Liver (tissue), 9 donors: ENCODE results near the gene NXN. TPM values are rescaled to one million over a fixed set of nuclear protein-coding genes. Genes with fewer than 3 reads are reported as not detected.
A peak's percentile ranks its signal among the peaks of the same experiment; 100 is the strongest.

Source experiments
- DNase-seq: peaks from one replicate; pipeline ENCODE4 v3.0.0-alpha.2; 2017; ENCODE audit warnings: low spot score
- H3K27ac ChIP-seq, 2 donors: one replicate each; pipeline ENCODE4 v1.7.0; 2013; ENCODE audit warnings: inconsistent platforms in 2 of 2, low read length in 2 of 2, control low read depth in 1 of 2, low read depth in 1 of 2, mild to moderate bottlenecking in 1 of 2
- H3K27me3 ChIP-seq, 4 donors: one replicate each; pipeline versions ENCODE4 v1.6.1 to v1.7.0; 2013; ENCODE audit warnings: low read length in 3 of 4, inconsistent platforms in 1 of 4, mild to moderate bottlenecking in 1 of 4, moderate library complexity in 1 of 4; ENCODE audit not compliant: control insufficient read depth in 4 of 4, insufficient read depth in 4 of 4
- H3K36me3 ChIP-seq, 4 donors: one replicate each; pipeline versions ENCODE4 v1.6.1 to v1.7.0; 2013; ENCODE audit warnings: low read length in 3 of 4, mild to moderate bottlenecking in 3 of 4, low read depth in 1 of 4, moderate library complexity in 1 of 4; ENCODE audit not compliant: control insufficient read depth in 4 of 4, insufficient read depth in 3 of 4
- H3K4me1 ChIP-seq, 4 donors: one replicate each; pipeline versions ENCODE4 v1.6.1 to v1.7.0; 2013; ENCODE audit warnings: low read length in 3 of 4, mild to moderate bottlenecking in 3 of 4, moderate library complexity in 1 of 4; ENCODE audit not compliant: control insufficient read depth in 4 of 4, insufficient read depth in 4 of 4
- H3K4me3 ChIP-seq, 3 donors: one replicate each; pipeline versions ENCODE4 v1.6.1 to v1.7.0; 2013; ENCODE audit warnings: low read length in 3 of 3, control low read depth in 1 of 3, low read depth in 1 of 3, mild to moderate bottlenecking in 1 of 3
- H3K9ac ChIP-seq, 2 donors: one replicate each; pipeline ENCODE4 v1.7.0; 2013; ENCODE audit warnings: low read length in 2 of 2, mild to moderate bottlenecking in 2 of 2, moderate library complexity in 2 of 2, control low read depth in 1 of 2, low read depth in 1 of 2
- H3K9me3 ChIP-seq, 4 donors: one replicate each; pipeline versions ENCODE4 v1.6.1 to v1.7.0; 2013; ENCODE audit warnings: low read length in 3 of 4; ENCODE audit not compliant: control insufficient read depth in 4 of 4
- EGR1 ChIP-seq, 2 donors: IDR thresholded peaks; 2 replicates each; pipeline ENCODE4 v1.6.1; 2016 to 2018; ENCODE audit warnings: antibody characterized with exemption in 2 of 2, low read depth in 2 of 2
- FOXA1 ChIP-seq: IDR thresholded peaks from 2 replicates; pipeline ENCODE4 v1.6.1; 2016; ENCODE audit warnings: antibody characterized with exemption
- FOXA2 ChIP-seq: IDR thresholded peaks from 2 replicates; pipeline ENCODE4 v1.6.1; 2016; ENCODE audit warnings: antibody characterized with exemption
- GABPA ChIP-seq, 2 donors: IDR thresholded peaks in 1 of 2; conservative IDR thresholded peaks in 1 of 2; 2 replicates each; pipeline ENCODE4 v1.6.1; 2016; ENCODE audit warnings: antibody characterized with exemption in 2 of 2, mild to moderate bottlenecking in 1 of 2, moderate library complexity in 1 of 2
- HNF4A ChIP-seq, 2 donors: conservative IDR thresholded peaks; 2 replicates each; pipeline ENCODE4 v1.6.1; 2016; ENCODE audit warnings: antibody characterized with exemption in 2 of 2, mild to moderate bottlenecking in 2 of 2
- HNF4G ChIP-seq: IDR thresholded peaks from 2 replicates; pipeline ENCODE4 v1.6.1; 2016; ENCODE audit warnings: antibody characterized with exemption
- JUND ChIP-seq, 2 donors: IDR thresholded peaks; 2 replicates each; pipeline ENCODE4 v1.6.1; 2016; ENCODE audit warnings: antibody characterized with exemption in 2 of 2
- NR2F2 ChIP-seq: IDR thresholded peaks from 2 replicates; pipeline ENCODE4 v1.6.1; 2016; ENCODE audit warnings: antibody characterized with exemption
- RAD21 ChIP-seq, 2 donors: IDR thresholded peaks; 2 replicates each; pipeline ENCODE4 v1.6.1; 2016; ENCODE audit warnings: antibody characterized with exemption in 2 of 2, mild to moderate bottlenecking in 2 of 2
- RXRA ChIP-seq, 2 donors: IDR thresholded peaks; 2 replicates each; pipeline ENCODE4 v1.6.1; 2017 to 2018; ENCODE audit warnings: antibody characterized with exemption in 2 of 2, mild to moderate bottlenecking in 1 of 2
- SP1 ChIP-seq: IDR thresholded peaks from 2 replicates; pipeline ENCODE4 v1.6.1; 2018; ENCODE audit warnings: antibody characterized with exemption, mild to moderate bottlenecking
- TAF1 ChIP-seq: conservative IDR thresholded peaks from 2 replicates; pipeline ENCODE4 v1.6.1; 2016; ENCODE audit warnings: antibody characterized with exemption, mild to moderate bottlenecking
- YY1 ChIP-seq: IDR thresholded peaks from 2 replicates; pipeline ENCODE4 v1.6.1; 2016; ENCODE audit warnings: antibody characterized with exemption, mild to moderate bottlenecking
- WGBS: extraction: QIAGEN DNeasy Blood & Tissue Kit; methylation state at CpG from one replicate; pipeline ENCODE4 v1.1.7; 2013; 5-methylcytosine and 5-hydroxymethylcytosine counted together
- polyA plus RNA-seq, 2 donors: library from polyadenylated mRNA; stranded (reverse) in 1 of 2; unstranded in 1 of 2; fragments of 200-250 nt in 1 of 2; fragments of >200 nt in 1 of 2; fragmentation: Nextera tagmentation in 1 of 2; extraction: Ambion mirVana in 1 of 2; gene quantifications; one replicate each; pipeline versions ENCODE4 v1.2.1 to v1.2.3, GENCODE V29; 2013 to 2015
- total RNA-seq, 2 donors: library from RNA; depleted of rRNA; stranded (reverse); fragments of >200 nt; gene quantifications; one replicate each; pipeline ENCODE4 v1.2.3, GENCODE V29; 2014
- TF ChIP-seq, protein P1 (sequence below): IDR thresholded peaks from 2 replicates; pipeline ENCODE4 v1.6.1; 2016; ENCODE audit warnings: antibody characterized with exemption, mild to moderate bottlenecking
- TF ChIP-seq, protein P2 (sequence below): IDR thresholded peaks from 2 replicates; pipeline ENCODE4 v1.6.1; 2016; ENCODE audit warnings: antibody characterized with exemption
- TF ChIP-seq, protein P3 (sequence below): IDR thresholded peaks from 2 replicates; pipeline ENCODE4 v1.6.1; 2016; ENCODE audit warnings: antibody characterized with exemption
- TF ChIP-seq, protein P4 (sequence below): IDR thresholded peaks from 2 replicates; pipeline ENCODE4 v1.6.1; 2016; ENCODE audit warnings: antibody characterized with exemption
- donor health status: healthy.
- donor health status: healthy.
- donor health status: healthy.
- donor health status: healthy.
- donor health status: healthy.

NXN gene
- total and polyA plus RNA-seq, 4 donors: 2.3 to 4.5 (median 3.3) TPM

DNA sequence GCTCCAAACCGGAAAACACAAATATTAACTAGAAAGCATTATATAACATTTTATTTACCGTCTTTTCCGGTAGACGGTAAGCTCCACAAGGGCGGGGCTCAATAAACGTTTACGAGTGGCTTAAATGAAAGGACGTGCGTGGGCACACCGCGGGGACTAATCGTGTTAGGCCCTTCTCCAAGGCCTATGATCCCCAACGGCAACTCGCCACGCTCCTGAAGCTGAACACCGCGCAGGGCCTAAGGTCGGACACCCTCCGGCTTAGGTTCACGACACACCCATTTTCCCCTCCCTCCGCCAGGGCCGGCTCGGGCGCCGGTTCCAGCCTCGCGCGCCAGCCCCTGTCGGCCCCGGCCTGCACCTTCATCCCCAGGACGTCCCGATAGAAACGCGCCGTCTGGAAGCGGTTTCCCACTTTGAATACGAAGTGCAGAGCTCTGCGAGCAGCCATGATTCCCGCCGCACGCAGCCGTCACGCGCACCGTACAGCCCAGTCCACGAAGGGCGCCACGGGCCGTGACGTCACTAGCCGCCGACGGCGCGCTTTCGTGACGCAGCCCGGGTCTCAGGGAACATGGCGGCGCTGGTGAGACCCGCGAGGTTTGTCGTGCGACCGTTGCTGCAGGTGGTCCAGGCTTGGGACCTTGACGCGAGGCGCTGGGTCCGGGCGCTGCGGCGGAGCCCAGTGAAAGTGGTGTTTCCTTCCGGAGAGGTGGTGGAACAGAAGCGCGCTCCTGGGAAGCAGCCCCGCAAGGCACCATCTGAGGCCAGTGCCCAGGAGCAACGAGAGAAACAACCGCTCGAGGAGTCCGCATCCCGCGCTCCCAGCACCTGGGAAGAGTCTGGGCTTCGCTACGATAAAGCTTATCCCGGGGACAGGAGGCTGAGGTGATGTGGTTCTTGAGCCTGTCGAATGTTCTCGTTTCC, 197.5 kb downstream of the NXN start, which contains the start of the genes GLOD4 and MRM3:
GLOD4 (minus strand) TSS at position 476 of the 927 bp plus-strand sequence; CDS start at position 451, 25 bp downstream.
MRM3 (plus strand) TSS at position 549 of the 927 bp plus-strand sequence; CDS start at position 575, 26 bp downstream.
- whole genome bisulfite sequencing: under 1% methylated on average over 87 of the region's 87 CpGs
- DNase-seq: peak; percentile 96
- H3K36me3 ChIP-seq: peaks cover 3 to 15% (median 11%) of the 10 kb centered on the region in 4 donors
- H3K9ac ChIP-seq: peak within 1 kb of the TSS; percentile 88 to 100
- peak within 1 kb of the TSS; percentile 93 to 100 (median 98) for H3K4me3 ChIP-seq
- H3K27me3 ChIP-seq: no peaks in the 10 kb centered on the region
- TF ChIP-seq GABPA (IDR thresholded peaks at IDR 0.05 in 1 of 2, conservative IDR thresholded peaks at IDR 0.05 in 1 of 2): peak in 1 of 2 donors; percentile 69
- TF ChIP-seq NR2F2: no peak
- TF ChIP-seq RXRA (IDR thresholded peaks at IDR 0.05): peak in 1 of 2 donors; percentile 34
- peak; percentile 99 for TF ChIP-seq YY1
- TF ChIP-seq TAF1: no peak
- TF ChIP-seq FOXA1: peak; percentile 10
- TF ChIP-seq FOXA2: no peak
- TF ChIP-seq RAD21 (IDR thresholded peaks at IDR 0.05): no peak
- TF ChIP-seq SP1: peak; percentile 32
- no peak for TF ChIP-seq HNF4G
- TF ChIP-seq, protein P1, sequence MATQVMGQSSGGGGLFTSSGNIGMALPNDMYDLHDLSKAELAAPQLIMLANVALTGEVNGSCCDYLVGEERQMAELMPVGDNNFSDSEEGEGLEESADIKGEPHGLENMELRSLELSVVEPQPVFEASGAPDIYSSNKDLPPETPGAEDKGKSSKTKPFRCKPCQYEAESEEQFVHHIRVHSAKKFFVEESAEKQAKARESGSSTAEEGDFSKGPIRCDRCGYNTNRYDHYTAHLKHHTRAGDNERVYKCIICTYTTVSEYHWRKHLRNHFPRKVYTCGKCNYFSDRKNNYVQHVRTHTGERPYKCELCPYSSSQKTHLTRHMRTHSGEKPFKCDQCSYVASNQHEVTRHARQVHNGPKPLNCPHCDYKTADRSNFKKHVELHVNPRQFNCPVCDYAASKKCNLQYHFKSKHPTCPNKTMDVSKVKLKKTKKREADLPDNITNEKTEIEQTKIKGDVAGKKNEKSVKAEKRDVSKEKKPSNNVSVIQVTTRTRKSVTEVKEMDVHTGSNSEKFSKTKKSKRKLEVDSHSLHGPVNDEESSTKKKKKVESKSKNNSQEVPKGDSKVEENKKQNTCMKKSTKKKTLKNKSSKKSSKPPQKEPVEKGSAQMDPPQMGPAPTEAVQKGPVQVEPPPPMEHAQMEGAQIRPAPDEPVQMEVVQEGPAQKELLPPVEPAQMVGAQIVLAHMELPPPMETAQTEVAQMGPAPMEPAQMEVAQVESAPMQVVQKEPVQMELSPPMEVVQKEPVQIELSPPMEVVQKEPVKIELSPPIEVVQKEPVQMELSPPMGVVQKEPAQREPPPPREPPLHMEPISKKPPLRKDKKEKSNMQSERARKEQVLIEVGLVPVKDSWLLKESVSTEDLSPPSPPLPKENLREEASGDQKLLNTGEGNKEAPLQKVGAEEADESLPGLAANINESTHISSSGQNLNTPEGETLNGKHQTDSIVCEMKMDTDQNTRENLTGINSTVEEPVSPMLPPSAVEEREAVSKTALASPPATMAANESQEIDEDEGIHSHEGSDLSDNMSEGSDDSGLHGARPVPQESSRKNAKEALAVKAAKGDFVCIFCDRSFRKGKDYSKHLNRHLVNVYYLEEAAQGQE: no peak
- peak in 1 of 2 donors; percentile 47 for TF ChIP-seq HNF4A (conservative IDR thresholded peaks at IDR 0.05)
- TF ChIP-seq EGR1 (IDR thresholded peaks at IDR 0.05; ENCODE audit: low read depth in 2 of 2): no peak
- TF ChIP-seq, protein P2, sequence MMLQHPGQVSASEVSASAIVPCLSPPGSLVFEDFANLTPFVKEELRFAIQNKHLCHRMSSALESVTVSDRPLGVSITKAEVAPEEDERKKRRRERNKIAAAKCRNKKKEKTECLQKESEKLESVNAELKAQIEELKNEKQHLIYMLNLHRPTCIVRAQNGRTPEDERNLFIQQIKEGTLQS: no peak
- TF ChIP-seq, protein P3, sequence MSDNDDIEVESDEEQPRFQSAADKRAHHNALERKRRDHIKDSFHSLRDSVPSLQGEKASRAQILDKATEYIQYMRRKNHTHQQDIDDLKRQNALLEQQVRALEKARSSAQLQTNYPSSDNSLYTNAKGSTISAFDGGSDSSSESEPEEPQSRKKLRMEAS: peak; percentile 67
- TF ChIP-seq JUND (IDR thresholded peaks at IDR 0.05): no peak
- peaks cover 9 to 30% (median 22%) of the 10 kb centered on the region in 4 donors for H3K4me1 ChIP-seq
- no peaks in the 10 kb centered on the region for H3K9me3 ChIP-seq
- H3K27ac ChIP-seq: peak within 1 kb of the TSS; percentile 87 to 95

DNA sequence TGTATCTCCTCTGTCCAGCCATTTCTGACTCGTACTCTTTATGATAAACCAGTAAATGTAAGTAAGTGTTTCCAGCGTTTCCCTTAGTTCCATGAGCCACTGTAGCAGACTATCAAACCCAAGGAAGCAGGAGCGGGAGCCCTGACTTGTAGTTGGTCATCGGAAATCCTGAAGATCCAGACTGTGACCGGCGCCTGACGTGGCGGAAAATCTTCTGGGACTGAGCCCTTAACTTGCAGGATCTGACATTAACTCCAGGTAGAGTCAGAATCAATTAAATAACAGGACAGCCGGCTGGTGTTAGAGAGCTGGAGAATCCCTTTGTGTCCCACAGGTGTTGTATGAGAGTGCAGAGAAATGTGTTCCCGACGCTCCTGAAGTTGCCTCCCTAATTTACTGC, 201.5 kb downstream of the NXN start:
- TF ChIP-seq, protein P4, sequence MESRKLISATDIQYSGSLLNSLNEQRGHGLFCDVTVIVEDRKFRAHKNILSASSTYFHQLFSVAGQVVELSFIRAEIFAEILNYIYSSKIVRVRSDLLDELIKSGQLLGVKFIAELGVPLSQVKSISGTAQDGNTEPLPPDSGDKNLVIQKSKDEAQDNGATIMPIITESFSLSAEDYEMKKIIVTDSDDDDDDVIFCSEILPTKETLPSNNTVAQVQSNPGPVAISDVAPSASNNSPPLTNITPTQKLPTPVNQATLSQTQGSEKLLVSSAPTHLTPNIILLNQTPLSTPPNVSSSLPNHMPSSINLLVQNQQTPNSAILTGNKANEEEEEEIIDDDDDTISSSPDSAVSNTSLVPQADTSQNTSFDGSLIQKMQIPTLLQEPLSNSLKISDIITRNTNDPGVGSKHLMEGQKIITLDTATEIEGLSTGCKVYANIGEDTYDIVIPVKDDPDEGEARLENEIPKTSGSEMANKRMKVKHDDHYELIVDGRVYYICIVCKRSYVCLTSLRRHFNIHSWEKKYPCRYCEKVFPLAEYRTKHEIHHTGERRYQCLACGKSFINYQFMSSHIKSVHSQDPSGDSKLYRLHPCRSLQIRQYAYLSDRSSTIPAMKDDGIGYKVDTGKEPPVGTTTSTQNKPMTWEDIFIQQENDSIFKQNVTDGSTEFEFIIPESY: no peak
- no peak for DNase-seq
- H3K4me3 ChIP-seq: no peak overlapping the region
- peaks cover 6 to 14% (median 11%) of the 10 kb centered on the region in 4 donors for H3K4me1 ChIP-seq
- no peak overlapping the region for H3K9ac ChIP-seq
- H3K27me3 ChIP-seq: no peaks in the 10 kb centered on the region
- H3K36me3 ChIP-seq: peaks cover 10 to 45% (median 39%) of the 10 kb centered on the region in 4 donors
- no peaks in the 10 kb centered on the region for H3K9me3 ChIP-seq
- 97% methylated on average over 11 of the region's 11 CpGs for WGBS
- H3K27ac ChIP-seq: no peak overlapping the region
